OCI-LY3 (cell line): ENCODE measurements around the gene THBS1.
A peak's percentile ranks its signal among the peaks of the same experiment; 100 is the strongest.

Experiments used
- H2AFZ ChIP-seq: fragments of 200-600, 300-600 bp; shearing (Covaris generic); 2 replicates; pipeline ENCODE4 v1.6.0; 2014; ENCODE audit warnings: antibody characterized with exemption, low read depth, low read length
- H3K27ac ChIP-seq: fragments of 200-600, 300-600 bp; sonication (generic); 2 replicates; pipeline ENCODE4 v1.5.1; 2014; ENCODE audit warnings: mild to moderate bottlenecking, low read length, moderate library complexity, mixed read lengths
- H3K27me3 ChIP-seq: fragments of 200-600, 300-600 bp; sonication (generic); 2 replicates; pipeline ENCODE4 v1.6.1; 2014; ENCODE audit warnings: low read depth, low read length, mixed read lengths
- H3K36me3 ChIP-seq: fragments of 200-600, 300-600 bp; sonication (generic); replicated peaks from 2 replicates; pipeline ENCODE3; 2014; ENCODE audit warnings: low read depth, low read length, mixed read lengths
- H3K4me1 ChIP-seq: fragments of 300-600, 200-600 bp; sonication (generic); 2 replicates; pipeline ENCODE4 v1.6.1; 2014; ENCODE audit warnings: low read length, mixed read lengths
- H3K4me2 ChIP-seq: fragments of 200-600, 300-600 bp; sonication (generic); 2 replicates; pipeline ENCODE4 v1.6.1; 2014; ENCODE audit warnings: low read length, mixed read lengths
- H3K4me3 ChIP-seq: fragments of 300-600, 200-600 bp; sonication (generic); 2 replicates; pipeline ENCODE4 v1.5.1; 2014; ENCODE audit warnings: antibody characterized with exemption, mild to moderate bottlenecking, low read length, moderate library complexity
- H3K79me2 ChIP-seq: fragments of 300-600, 200-600 bp; shearing (Covaris generic); 2 replicates; pipeline ENCODE4 v1.6.1; 2014; ENCODE audit warnings: mild to moderate bottlenecking, low read length, mixed read lengths
- H3K9ac ChIP-seq: fragments of 300-600, 200-600 bp; shearing (Covaris generic); 2 replicates; pipeline ENCODE4 v1.6.0; 2014; ENCODE audit warnings: mild to moderate bottlenecking, low read length, moderate library complexity
- H3K9me3 ChIP-seq: fragments of 200-600, 300-600 bp; shearing (Covaris generic); 2 replicates; pipeline ENCODE4 v1.6.1; 2014; ENCODE audit warnings: low read length, mixed read lengths; ENCODE audit not compliant: insufficient read depth
- H4K20me1 ChIP-seq: fragments of 200-600, 300-600 bp; sonication (generic); 2 replicates; pipeline ENCODE4 v1.6.1; 2016; ENCODE audit warnings: low read length, mixed read lengths; ENCODE audit not compliant: insufficient read depth
- CTCF ChIP-seq: fragments of 200-600, 300-600 bp; sonication (generic); IDR thresholded peaks from 2 replicates; pipeline ENCODE4 v1.5.1; 2014; ENCODE audit warnings: antibody characterized with exemption, low read length, low read depth
- EZH2phosphoT487 ChIP-seq: fragments of 200-600 bp; shearing (Covaris generic); IDR thresholded peaks from 2 replicates; pipeline ENCODE4 v1.6.1; 2018; ENCODE audit warnings: antibody characterized with exemption, mixed run types, low read depth

The THBS1 gene

GRCh38 chr15:39628546-39629257 is 47.8 kb downstream of the THBS1 start:
- Histone ChIP-seq H3K27me3 (no peaks in the 10 kb centered on the region), H3K9me3 (peaks cover 8% of the 10 kb centered on the region; the same call in 1 of the 2 replicates), H3K4me2 (no peak overlapping the region), H3K4me1 (peaks cover 44% of the 10 kb centered on the region), H4K20me1 (no peaks in the 10 kb centered on the region), H3K36me3 (peaks cover 20% of the 10 kb centered on the region), H3K27ac (no peak overlapping the region), H3K79me2 (no peaks in the 10 kb centered on the region), H3K4me3 (no peak overlapping the region), H3K9ac (no peak overlapping the region), H2AFZ (no peak overlapping the region)
- no peak for TF ChIP-seq CTCF
- no peak for TF ChIP-seq EZH2phosphoT487

GRCh38 chr15:39629371-39629770 is 48.5 kb downstream of the THBS1 start:
- H3K79me2 ChIP-seq = no peaks in the 10 kb centered on the region
- H3K27ac ChIP-seq = no peak overlapping the region
- TF ChIP-seq CTCF (no peak), EZH2phosphoT487 (no peak)
- H3K36me3 ChIP-seq = peaks cover 17% of the 10 kb centered on the region
- peaks cover 8% of the 10 kb centered on the region; the same call in 1 of the 2 replicates for H3K9me3 ChIP-seq
- H4K20me1 ChIP-seq = no peaks in the 10 kb centered on the region
- peaks cover 38% of the 10 kb centered on the region for H3K4me1 ChIP-seq
- H3K9ac ChIP-seq = no peak overlapping the region
- no peak overlapping the region for H3K4me3 ChIP-seq
- H3K4me2 ChIP-seq = no peak overlapping the region
- no peaks in the 10 kb centered on the region for H3K27me3 ChIP-seq
- peak overlapping the region; percentile 47; the same call in 1 of the 2 replicates for H2AFZ ChIP-seq

- H3K79me2 ChIP-seq = no peaks in the 10 kb centered on the region
- peaks cover 8% of the 10 kb centered on the region; the same call in 1 of the 2 replicates for H3K9me3 ChIP-seq
- H3K4me1 ChIP-seq = peaks cover 32% of the 10 kb centered on the region
- no peak overlapping the region for H3K27ac ChIP-seq
- TF ChIP-seq CTCF (no peak), EZH2phosphoT487 (no peak)
- H3K9ac ChIP-seq = no peak overlapping the region
- H3K36me3 ChIP-seq = peaks cover 12% of the 10 kb centered on the region
- no peak overlapping the region for H3K4me2 ChIP-seq
- H2AFZ ChIP-seq = no peak overlapping the region; the same call in 1 of the 2 replicates
- no peak overlapping the region for H3K4me3 ChIP-seq
- no peaks in the 10 kb centered on the region for H4K20me1 ChIP-seq
- no peaks in the 10 kb centered on the region for H3K27me3 ChIP-seq
Observed at GRCh38 chr15:39629906-39630305, 49.0 kb downstream of the THBS1 start.

- no peak overlapping the region for H3K4me2 ChIP-seq
Observed at GRCh38 chr15:39631357-39631756, 50.5 kb downstream of the THBS1 start.

More at GRCh38 chr15:39631357-39631756, 50.5 kb downstream of the THBS1 start:
- TF ChIP-seq CTCF = no peak
- no peak for TF ChIP-seq EZH2phosphoT487
- peaks cover under 1% of the 10 kb centered on the region; the same call in 1 of the 2 replicates for H3K9me3 ChIP-seq
- no peak overlapping the region for H3K27ac ChIP-seq
- no peak overlapping the region for H3K4me3 ChIP-seq
- no peaks in the 10 kb centered on the region for H4K20me1 ChIP-seq
- no peaks in the 10 kb centered on the region for H3K79me2 ChIP-seq
- H3K9ac ChIP-seq = no peak overlapping the region
- H3K4me1 ChIP-seq = peaks cover 22% of the 10 kb centered on the region
- no peak overlapping the region for H2AFZ ChIP-seq
- H3K36me3 ChIP-seq = peaks cover under 1% of the 10 kb centered on the region
- H3K27me3 ChIP-seq = no peaks in the 10 kb centered on the region
